Activated T-helper 1 cell treated with anti-CD3 and anti-CD28 coated beads, Interleukin-12 subunit alpha, Interleukin-12 subunit beta, Interleukin-2, Interleukin-4 antibody, amounts not matched to agents 30 ng/mL and 10 ng/mL and 1 ng/mL, durations not matched to agents 14 hours and 24 hours and 36 hours (primary cell): ENCODE data around the gene BCLAF1. TPM values are rescaled to one million over a fixed set of nuclear protein-coding genes. Genes with fewer than 3 reads are reported as not detected.
"Not testable (repeated sequence)": the region's sequence is repeated elsewhere in the genome, so short reads cannot be mapped to it uniquely, and the experiment has no call there.

Experiments
- DNase-seq: peaks from one replicate; pipeline ENCODE4 v3.0.0; 2021; ENCODE audit warnings: low spot score
- H3K27ac Mint-ChIP-seq: one replicate; pipeline ENCODE4 v1.8.0; 2021; ENCODE audit warnings: mild to moderate bottlenecking, mixed read lengths
- H3K27me3 Mint-ChIP-seq: one replicate; pipeline ENCODE4 v1.8.0; 2022; ENCODE audit warnings: mild to moderate bottlenecking, moderate library complexity, mixed read lengths; ENCODE audit not compliant: insufficient read depth
- H3K36me3 Mint-ChIP-seq: one replicate; pipeline ENCODE4 v1.8.0; 2021; ENCODE audit warnings: low read depth, mixed read lengths
- H3K4me1 Mint-ChIP-seq: one replicate; pipeline ENCODE4 v1.8.0; 2021; ENCODE audit warnings: low read depth, mixed read lengths
- H3K4me3 Mint-ChIP-seq: one replicate; pipeline ENCODE4 v1.8.0; 2021; ENCODE audit warnings: mild to moderate bottlenecking, moderate library complexity, mixed read lengths
- H3K9me3 Mint-ChIP-seq: one replicate; pipeline ENCODE4 v1.8.0; 2021; ENCODE audit warnings: mixed read lengths
- intact Hi-C: fragments of 100-400 bp; cut with micrococcal nuclease; formaldehyde crosslinking; loops from one replicate; pipeline ENCODE4 v1.15.1; 2024
- total RNA-seq: library from RNA; stranded (reverse); gene quantifications from 2 replicates; pipeline ENCODE4 v1.2.3, GENCODE V29; 2022

BCLAF1 gene
- total RNA-seq, 1 donor from 2014 or later, result 237 TPM

DNA sequence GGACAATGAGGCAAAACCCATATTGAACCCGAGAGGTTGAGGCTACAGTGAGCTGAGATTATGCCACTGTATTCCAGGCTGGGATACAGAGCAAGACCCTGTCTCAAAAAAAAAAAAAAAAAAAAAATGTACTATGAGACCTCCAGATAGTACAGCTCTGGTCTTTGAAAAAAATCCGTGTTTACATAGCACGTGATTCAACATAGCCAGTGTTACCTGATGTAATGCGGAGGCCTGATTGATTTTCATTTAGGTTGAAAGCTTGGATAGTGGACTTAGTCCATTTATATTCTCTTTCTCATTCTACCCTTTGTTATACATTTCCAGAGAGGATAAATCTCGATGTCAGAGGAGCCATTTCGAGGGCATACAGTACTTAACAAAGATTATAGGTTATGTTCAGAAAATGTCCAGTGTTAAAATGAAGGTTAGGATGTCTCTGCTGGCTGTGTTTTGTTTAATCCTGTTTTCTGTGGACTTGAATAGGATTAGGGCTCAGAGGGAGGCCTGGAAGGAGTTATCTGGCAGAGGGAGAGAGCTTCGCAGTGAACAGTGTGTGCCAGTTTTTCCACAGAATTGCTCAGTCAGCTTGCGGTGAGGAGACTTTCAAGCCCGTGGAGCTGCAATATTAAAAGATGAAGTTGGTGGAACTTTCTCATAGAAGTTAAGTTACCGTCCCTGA, 33.9 kb upstream of the BCLAF1 start:
- Mint-ChIP-seq H3K4me1 (no peaks in the 10 kb centered on the region), H3K9me3 (no peaks in the 10 kb centered on the region), H3K27me3 (peaks cover 9% of the 10 kb centered on the region), H3K4me3 (no peak overlapping the region), H3K27ac (no peak overlapping the region), H3K36me3 (no peaks in the 10 kb centered on the region)
- intact Hi-C loops, result no loop called here
- no peak for DNase-seq

DNA sequence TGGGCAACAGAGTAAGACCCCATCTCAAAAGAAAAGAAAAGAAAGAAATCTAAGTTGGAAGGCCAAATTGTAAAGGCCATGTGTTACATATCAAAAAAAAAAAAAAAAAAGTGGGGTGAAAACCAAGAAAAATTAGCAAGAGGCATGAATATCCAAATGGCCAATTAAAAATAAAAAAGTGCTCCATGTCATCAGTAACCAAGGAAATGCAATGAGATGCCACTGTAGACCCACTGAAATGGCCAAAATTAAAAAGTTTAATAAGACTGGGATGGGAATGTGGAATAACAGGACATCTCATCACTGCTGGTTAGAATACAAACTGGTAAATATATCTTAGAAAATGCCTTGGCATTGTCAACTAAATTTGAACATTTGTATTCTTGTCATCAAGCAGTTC, 30.1 kb upstream of the BCLAF1 start:
- no peaks in the 10 kb centered on the region for H3K9me3 Mint-ChIP-seq
- H3K36me3 Mint-ChIP-seq, result no peaks in the 10 kb centered on the region
- no peak overlapping the region for H3K27ac Mint-ChIP-seq
- intact Hi-C loops, result loop anchor here (5.0 to 10.0 kb wide), 2 partner anchors 37 to 785 kb away; no protein-coding TSS in a partner anchor
- peaks cover 6% of the 10 kb centered on the region for H3K27me3 Mint-ChIP-seq
- no peak overlapping the region for H3K4me3 Mint-ChIP-seq
- no peak for DNase-seq
- H3K4me1 Mint-ChIP-seq, result no peaks in the 10 kb centered on the region

DNA sequence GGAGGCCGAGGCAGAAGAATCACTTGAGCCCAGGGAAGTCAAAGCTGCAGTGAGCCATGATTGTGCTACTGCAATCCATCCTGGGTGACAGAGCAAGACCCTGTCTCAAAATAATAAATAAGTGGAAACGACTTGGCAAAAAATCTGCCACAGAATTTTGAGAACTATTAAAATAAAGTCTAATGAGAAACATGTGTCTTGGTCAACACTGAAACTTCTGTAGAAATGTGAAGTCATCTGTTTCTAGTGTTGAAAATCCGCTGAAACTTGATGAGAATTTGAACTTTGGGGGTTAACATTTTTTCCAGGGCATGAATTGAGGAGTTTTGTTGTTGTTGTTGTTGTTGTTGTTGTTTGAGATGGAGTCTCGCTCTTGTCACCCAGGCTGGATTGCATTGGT, 29.0 kb upstream of the BCLAF1 start:
- intact Hi-C loops, result loop anchor here (5.0 to 10.0 kb wide), 2 partner anchors 36 to 784 kb away; no protein-coding TSS in a partner anchor
- no peaks in the 10 kb centered on the region for H3K9me3 Mint-ChIP-seq

DNA sequence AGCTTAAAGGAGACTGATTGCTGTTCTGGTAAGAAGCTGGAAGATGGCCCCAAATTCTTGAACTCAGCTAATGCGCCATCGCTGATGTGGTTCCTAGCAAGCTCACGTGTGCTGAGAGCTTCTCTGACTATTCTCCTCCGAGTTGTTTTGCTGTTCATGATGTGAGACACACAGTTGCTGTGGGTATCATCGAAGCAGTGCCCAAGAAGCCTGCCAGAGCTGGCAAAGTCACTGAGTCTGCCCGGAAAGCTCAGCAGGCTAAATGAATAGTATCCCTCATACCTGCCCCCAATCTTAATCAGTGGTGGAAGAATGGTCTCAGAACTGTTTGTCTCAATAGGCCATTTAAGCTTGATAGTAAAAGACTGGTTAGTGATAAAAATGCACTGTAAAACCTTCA, 28.3 kb upstream of the BCLAF1 start:
- Mint-ChIP-seq H3K36me3 (no peaks in the 10 kb centered on the region), H3K4me1 (no peaks in the 10 kb centered on the region), H3K4me3 (no peak overlapping the region), H3K27ac (no peak overlapping the region), H3K9me3 (no peaks in the 10 kb centered on the region), H3K27me3 (peaks cover 5% of the 10 kb centered on the region)
- intact Hi-C loops, result loop anchor here (1.0 to 10.0 kb wide), 7 partner anchors 28 to 867 kb away; no protein-coding TSS in a partner anchor
- no peak for DNase-seq

More for the DNA sequence above, 29.0 kb upstream of the BCLAF1 start:
- Mint-ChIP-seq H3K27me3 (peaks cover 3% of the 10 kb centered on the region), H3K4me1 (no peaks in the 10 kb centered on the region), H3K27ac (no peak overlapping the region), H3K4me3 (no peak overlapping the region), H3K36me3 (no peaks in the 10 kb centered on the region)
- DNase-seq, result no peak

DNA sequence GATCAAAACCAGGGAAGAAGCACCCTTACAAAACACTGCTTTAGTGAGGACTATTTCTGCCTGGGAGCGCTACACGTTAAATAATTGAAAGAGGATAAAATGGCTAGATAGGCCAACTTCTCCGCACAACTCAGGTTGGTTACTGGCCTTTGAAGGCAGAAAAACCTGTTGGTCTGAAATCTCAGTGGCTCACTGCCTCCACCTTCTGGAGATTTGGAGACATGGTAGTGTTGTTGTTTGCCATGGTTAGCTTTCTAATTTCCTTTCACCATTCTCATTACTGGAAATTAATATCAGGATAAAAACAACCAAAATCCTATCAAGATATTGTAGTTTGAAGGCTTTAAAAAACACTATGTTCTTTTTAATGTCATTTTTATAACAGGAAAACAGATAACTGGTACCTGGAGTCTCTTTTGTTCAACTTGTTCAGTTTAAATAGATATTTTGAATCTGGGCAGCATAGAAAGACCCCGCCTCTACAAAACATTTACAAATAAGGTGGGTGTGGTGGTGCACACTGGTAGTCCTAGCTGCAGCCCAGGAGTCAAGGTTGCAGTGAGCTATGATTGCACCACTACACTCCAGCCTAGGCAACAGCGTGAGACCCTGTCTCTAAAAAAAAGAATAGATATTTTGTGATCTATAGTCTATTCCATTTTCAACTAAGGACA, 27.5 kb upstream of the BCLAF1 start:
- peak; percentile 41 for DNase-seq
- Mint-ChIP-seq H3K27ac (no peak overlapping the region), H3K4me1 (no peaks in the 10 kb centered on the region), H3K4me3 (no peak overlapping the region), H3K9me3 (no peaks in the 10 kb centered on the region), H3K27me3 (peaks cover 9% of the 10 kb centered on the region), H3K36me3 (no peaks in the 10 kb centered on the region)
- intact Hi-C loops, result loop anchor here (1.0 to 10.0 kb wide), 7 partner anchors 27 to 866 kb away; no protein-coding TSS in a partner anchor

DNA sequence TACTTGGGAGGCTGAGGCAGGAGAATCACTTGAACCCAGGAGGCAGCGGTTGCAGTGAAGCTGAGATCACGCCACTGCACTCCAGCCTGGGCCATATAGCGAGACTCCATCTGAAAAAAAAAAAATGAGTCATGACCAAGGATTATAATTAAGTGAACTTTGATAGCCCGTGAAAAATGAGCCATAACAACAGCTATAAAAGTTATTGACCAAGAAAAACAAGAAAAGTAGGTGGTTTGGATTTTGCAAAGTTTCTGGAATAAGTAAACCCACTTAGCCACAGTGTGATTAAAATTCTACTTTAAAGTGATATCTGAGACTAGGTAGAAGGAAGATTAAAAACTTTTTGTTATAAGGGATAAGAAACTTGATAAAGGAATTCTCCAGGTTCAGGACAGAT, 25.9 kb upstream of the BCLAF1 start:
- Mint-ChIP-seq H3K36me3 (no peaks in the 10 kb centered on the region), H3K4me3 (no peak overlapping the region), H3K27me3 (peaks cover 11% of the 10 kb centered on the region), H3K4me1 (no peaks in the 10 kb centered on the region), H3K27ac (no peak overlapping the region), H3K9me3 (no peaks in the 10 kb centered on the region)
- intact Hi-C loops, result loop anchor here (5.0 to 10.0 kb wide), 2 partner anchors 33 to 781 kb away; no protein-coding TSS in a partner anchor
- no peak for DNase-seq

DNA sequence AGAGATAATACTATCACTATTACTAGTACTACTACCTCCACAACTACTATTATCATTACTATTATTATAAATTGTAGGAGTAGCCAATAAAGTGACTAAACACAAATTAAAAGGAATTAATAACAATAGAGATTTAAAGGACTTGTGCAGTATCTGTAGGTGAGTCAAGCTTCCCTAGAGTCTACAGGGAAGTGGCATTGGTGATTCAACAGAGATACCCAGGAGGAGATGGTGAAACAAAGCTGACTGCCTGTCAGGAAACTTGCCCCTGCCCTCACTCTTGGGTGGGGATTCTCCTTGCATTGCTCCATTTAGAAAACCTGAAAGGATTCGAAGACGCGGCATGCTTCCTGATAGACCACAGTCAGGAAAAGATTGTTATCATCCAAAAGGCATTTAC, 23.3 kb upstream of the BCLAF1 start:
- Mint-ChIP-seq H3K27me3 (peaks cover 9% of the 10 kb centered on the region), H3K4me3 (no peak overlapping the region), H3K27ac (no peak overlapping the region), H3K9me3 (no peaks in the 10 kb centered on the region), H3K36me3 (no peaks in the 10 kb centered on the region), H3K4me1 (no peaks in the 10 kb centered on the region)
- no peak for DNase-seq
- intact Hi-C loops, result loop anchor here (10.0 kb wide), 1 partner anchor 778 kb away; no protein-coding TSS in a partner anchor

DNA sequence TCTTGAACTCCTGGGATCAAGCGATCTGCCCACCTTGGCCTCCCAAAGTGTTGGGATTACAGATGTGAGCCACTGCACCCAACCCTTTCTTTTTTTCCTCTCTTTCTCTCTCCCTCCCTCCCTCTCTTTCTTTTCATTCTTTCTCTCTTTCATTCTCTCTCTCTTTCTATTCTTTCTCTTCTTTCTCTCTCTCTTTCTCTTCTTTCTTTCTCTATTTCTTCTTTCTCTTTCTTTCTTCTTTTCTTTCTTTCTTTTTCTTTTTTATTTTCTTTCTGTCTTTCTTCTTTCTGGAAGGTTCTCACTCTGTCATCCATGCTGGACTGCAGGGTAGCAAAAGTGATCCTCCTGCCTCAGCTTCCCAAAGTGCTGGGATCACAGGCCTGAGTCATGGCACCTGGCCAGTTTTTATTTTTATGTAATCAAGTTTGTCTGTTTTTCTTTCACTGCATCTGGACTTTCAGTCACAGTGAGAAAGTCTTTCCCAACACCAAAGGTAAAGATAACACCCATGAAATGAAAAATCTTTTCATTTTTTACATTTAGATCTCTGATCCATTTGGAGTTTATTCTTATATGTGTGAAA, 20.2 kb upstream of the BCLAF1 start:
- intact Hi-C loops, result loop anchor here (10.0 kb wide), 1 partner anchor 775 kb away; no protein-coding TSS in a partner anchor
- DNase-seq, result no peak
- H3K4me3 Mint-ChIP-seq, result no peak overlapping the region
- H3K4me1 Mint-ChIP-seq, result no peaks in the 10 kb centered on the region
- H3K27me3 Mint-ChIP-seq, result peaks cover 11% of the 10 kb centered on the region
- H3K9me3 Mint-ChIP-seq, result no peaks in the 10 kb centered on the region
- H3K36me3 Mint-ChIP-seq, result no peaks in the 10 kb centered on the region
- no peak overlapping the region for H3K27ac Mint-ChIP-seq

DNA sequence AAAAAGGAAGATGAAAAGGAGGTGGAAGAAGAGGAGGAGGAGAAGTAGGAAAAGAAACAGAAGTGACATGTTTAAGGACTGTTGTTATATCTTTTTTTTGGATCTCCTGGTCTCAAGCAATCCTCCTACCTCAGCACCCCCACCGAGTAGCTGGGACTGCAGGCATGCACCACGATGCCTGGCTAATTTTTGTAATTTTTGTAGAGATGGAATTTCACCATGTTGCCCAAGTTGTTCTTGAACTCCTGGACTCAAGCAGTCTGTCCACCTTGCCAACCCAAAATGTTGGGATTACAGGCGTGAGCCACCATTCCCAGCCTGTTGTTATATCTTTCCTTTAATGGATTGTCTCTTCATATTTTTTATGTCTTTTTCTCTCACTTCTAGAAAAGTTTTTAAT, 19.5 kb upstream of the BCLAF1 start:
- Mint-ChIP-seq H3K36me3 (no peaks in the 10 kb centered on the region), H3K27ac (no peak overlapping the region), H3K4me1 (no peaks in the 10 kb centered on the region), H3K9me3 (no peaks in the 10 kb centered on the region), H3K27me3 (peaks cover 11% of the 10 kb centered on the region), H3K4me3 (no peak overlapping the region)
- intact Hi-C loops, result no loop called here
- no peak for DNase-seq

DNA sequence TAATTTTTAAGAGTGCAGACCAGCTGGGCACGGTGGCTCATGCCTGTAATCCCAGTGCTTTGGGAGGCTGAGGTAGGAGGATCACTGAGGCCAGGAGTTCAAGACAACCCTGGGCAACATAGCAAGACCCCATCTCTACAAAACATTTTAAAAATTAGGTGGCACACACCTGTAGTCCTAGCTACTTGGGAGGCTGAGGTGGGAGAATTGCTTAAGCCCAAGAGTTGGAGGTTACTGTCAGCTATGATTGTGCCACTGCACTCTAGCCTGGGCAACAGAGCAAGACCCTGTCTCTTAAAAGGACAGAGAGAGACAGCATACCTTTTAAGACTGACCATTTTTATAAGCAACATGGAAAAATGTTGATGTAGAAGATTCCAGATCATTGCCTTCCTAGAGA, 18.8 kb upstream of the BCLAF1 start:
- H3K27me3 Mint-ChIP-seq, result peaks cover 11% of the 10 kb centered on the region
- intact Hi-C loops, H3K9me3 Mint-ChIP-seq, H3K36me3 Mint-ChIP-seq, H3K4me1 Mint-ChIP-seq, H3K4me3 Mint-ChIP-seq, DNase-seq, H3K27ac Mint-ChIP-seq: not testable (repeated sequence)

DNA sequence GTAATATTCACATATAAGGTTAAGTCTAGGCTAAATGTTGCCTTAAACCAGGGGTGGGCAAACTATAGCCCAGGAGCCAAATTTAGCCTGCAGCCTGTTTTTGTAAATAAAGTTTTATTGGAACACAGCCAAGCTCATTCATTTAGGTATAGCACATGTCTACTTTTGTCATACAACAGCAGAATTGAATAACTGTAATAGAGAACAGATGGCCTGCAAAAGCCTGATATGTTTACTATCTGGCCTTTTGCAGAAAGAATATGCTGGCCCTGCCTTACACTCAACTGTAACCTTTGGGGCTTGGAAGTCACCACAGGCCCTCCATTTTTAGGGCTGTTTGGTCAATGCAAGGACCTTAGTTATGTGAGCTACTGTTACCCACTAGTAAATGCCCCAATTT, 17.7 kb upstream of the BCLAF1 start:
- Mint-ChIP-seq H3K4me3 (no peak overlapping the region), H3K27ac (no peak overlapping the region), H3K36me3 (no peaks in the 10 kb centered on the region), H3K9me3 (no peaks in the 10 kb centered on the region), H3K4me1 (no peaks in the 10 kb centered on the region), H3K27me3 (peaks cover 6% of the 10 kb centered on the region)
- intact Hi-C loops, result no loop called here
- DNase-seq, result no peak

DNA sequence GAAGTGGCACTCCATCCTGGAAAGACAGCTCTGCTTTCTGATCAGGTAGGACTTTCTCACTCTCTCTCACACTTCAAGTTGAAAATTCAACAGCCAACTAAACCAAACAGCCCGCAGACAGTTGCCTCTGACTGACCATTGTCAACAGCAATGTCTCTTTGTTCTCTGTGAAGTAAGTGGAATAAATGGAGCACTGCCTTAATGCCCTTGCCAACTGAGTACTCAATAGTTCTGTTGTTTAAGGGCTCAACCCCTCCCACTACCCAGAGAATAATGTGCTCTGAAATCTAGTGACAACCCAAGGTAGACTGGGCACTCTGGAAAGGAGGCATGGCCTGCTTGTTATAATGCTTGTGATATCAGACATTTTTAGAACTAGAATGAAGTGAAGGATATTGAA, 16.8 kb upstream of the BCLAF1 start:
- no peak for DNase-seq
- H3K4me3 Mint-ChIP-seq, result no peak overlapping the region
- no peaks in the 10 kb centered on the region for H3K36me3 Mint-ChIP-seq
- peaks cover 2% of the 10 kb centered on the region for H3K27me3 Mint-ChIP-seq
- H3K9me3 Mint-ChIP-seq, result no peaks in the 10 kb centered on the region
- H3K4me1 Mint-ChIP-seq, result no peaks in the 10 kb centered on the region
- intact Hi-C loops, result no loop called here
- H3K27ac Mint-ChIP-seq, result no peak overlapping the region

DNA sequence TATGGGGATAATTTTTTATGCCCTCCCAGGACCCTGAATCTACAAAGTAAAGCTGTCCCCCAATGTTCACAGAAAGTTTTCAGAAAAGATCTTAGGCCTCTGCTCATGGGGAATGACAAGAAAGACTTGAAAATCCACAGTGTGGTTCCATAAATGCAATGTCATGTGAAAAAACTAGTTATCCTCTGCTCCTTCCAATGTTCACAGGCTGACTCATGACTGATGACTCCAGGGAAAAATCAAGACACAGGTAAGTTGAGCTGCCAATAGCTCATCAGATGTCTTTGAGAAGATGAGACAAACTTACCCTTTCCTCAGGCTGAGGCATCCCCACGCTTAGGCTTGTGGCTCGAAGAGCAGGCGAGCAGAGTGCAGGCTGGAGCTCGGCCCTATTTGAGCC, 14.8 kb upstream of the BCLAF1 start:
- H3K27me3 Mint-ChIP-seq, result peaks cover 8% of the 10 kb centered on the region
- intact Hi-C loops, result no loop called here
- H3K36me3 Mint-ChIP-seq, result no peaks in the 10 kb centered on the region
- no peak overlapping the region for H3K4me3 Mint-ChIP-seq
- H3K9me3 Mint-ChIP-seq, result no peaks in the 10 kb centered on the region
- no peak for DNase-seq
- H3K27ac Mint-ChIP-seq, result no peak overlapping the region
- H3K4me1 Mint-ChIP-seq, result no peaks in the 10 kb centered on the region
